Esophagus muscularis mucosa (tissue), 4 donors: ENCODE results near the gene PLXNA4. TPM values are rescaled to one million over a fixed set of nuclear protein-coding genes. Genes with fewer than 3 reads are reported as not detected.

Experiments used
- DNase-seq: peaks from one replicate; pipeline ENCODE4 v3.0.0-alpha.2; 2017; ENCODE audit errors: extremely low spot score
- H3K27ac ChIP-seq, 4 donors: fragments of 200-600 bp; sonication (generic); replicated peaks in 1 of 4; 1 replicate in 3 of 4; 2 replicates in 1 of 4; pipeline ENCODE4 v1.5.1; 2016 to 2019; ENCODE audit warnings: mild to moderate bottlenecking in 1 of 4
- H3K27me3 ChIP-seq, 4 donors: fragments of 200-600 bp; sonication (generic); one replicate each; pipeline versions ENCODE4 v1.5.1 to v1.6.0; 2016 to 2019
- H3K36me3 ChIP-seq, 4 donors: fragments of 200-600 bp; sonication (generic); one replicate each; pipeline ENCODE4 v1.5.1; 2016 to 2019
- H3K4me1 ChIP-seq, 4 donors: fragments of 200-600 bp; sonication (generic); one replicate each; pipeline ENCODE4 v1.5.1; 2016 to 2019
- H3K4me3 ChIP-seq, 4 donors: fragments of 200-600 bp; sonication (generic); 1 replicate in 2 of 4; 2 replicates in 2 of 4; pipeline ENCODE4 v1.5.1; 2016 to 2019; ENCODE audit warnings: mild to moderate bottlenecking in 4 of 4, moderate library complexity in 1 of 4
- H3K9me3 ChIP-seq, 4 donors: fragments of 200-600 bp; sonication (generic); 1 replicate in 3 of 4; 2 replicates in 1 of 4; pipeline ENCODE4 v1.5.1; 2016 to 2019
- CTCF ChIP-seq, 3 experiments: fragments of 200-600 bp in 2 of 3; fragments of 450-650 bp in 1 of 3; sonication (generic) in 2 of 3; IDR thresholded peaks; one replicate each; pipeline ENCODE4 v1.5.1; 2017 to 2019; ENCODE audit warnings: antibody characterized with exemption in 3 of 3, mild to moderate bottlenecking in 2 of 3, moderate library complexity in 1 of 3
- EP300 ChIP-seq: sonication (generic); formaldehyde crosslinking; IDR thresholded peaks from one replicate; pipeline ENCODE4 v1.6.1; 2017; ENCODE audit warnings: antibody characterized with exemption
- POLR2A ChIP-seq: fragments of 450-650 bp; IDR thresholded peaks from one replicate; pipeline ENCODE4 v1.6.1; 2017; ENCODE audit warnings: antibody characterized with exemption, moderate library complexity, mild to moderate bottlenecking, low read depth
- POLR2AphosphoS5 ChIP-seq, 2 donors: sonication (generic); formaldehyde crosslinking; IDR thresholded peaks; one replicate each; pipeline ENCODE4 v1.6.1; 2017; ENCODE audit warnings: antibody characterized with exemption in 2 of 2
- WGBS: methylation state at CpG from one replicate; pipeline ENCODE4 v1.1.5; 2018; 5-methylcytosine and 5-hydroxymethylcytosine counted together
- intact Hi-C: fragments of 100-400 bp; cut with DNase I; formaldehyde crosslinking; loops from one replicate; pipeline ENCODE4 v1.15.1; 2023
- total RNA-seq, 4 donors: library from RNA; depleted of rRNA; stranded (reverse); fragments of >200 nt; gene quantifications; one replicate each; pipeline versions ENCODE4 v1.1.0 to v1.2.1, GENCODE V29; 2016

The PLXNA4 gene
- total RNA-seq, 4 donors from 2014 or later: 5.0 to 9.5 (median 6.6) TPM

GRCh38 chr7:132610995-132611394 lies 34.7 kb upstream of the PLXNA4 start:
- peaks cover 0 to 18% (median 13%) of the 10 kb centered on the region in 4 donors for H3K4me1 ChIP-seq
- TF ChIP-seq EP300 (no peak), POLR2A (no peak), POLR2AphosphoS5 (IDR thresholded peaks at IDR 0.05) (no peak), CTCF (IDR thresholded peaks at IDR 0.05) (no peak)
- H3K9me3 ChIP-seq: no peaks in the 10 kb centered on the region
- WGBS: 88% methylated on average over 3 of the region's 3 CpGs
- no peak overlapping the region for H3K27ac ChIP-seq
- H3K36me3 ChIP-seq: no peaks in the 10 kb centered on the region
- H3K4me3 ChIP-seq: no peak overlapping the region
- intact Hi-C loops: no loop called here
- peaks cover 0 to 6% (median 0%) of the 10 kb centered on the region in 4 donors for H3K27me3 ChIP-seq
- DNase-seq: peak; percentile 55

GRCh38 chr7:132609906-132610520 lies 33.7 kb upstream of the PLXNA4 start:
- Histone ChIP-seq H3K27ac (no peak overlapping the region), H3K4me3 (no peak overlapping the region), H3K4me1 (peaks cover 0 to 13% (median 10%) of the 10 kb centered on the region in 4 donors), H3K9me3 (no peaks in the 10 kb centered on the region), H3K27me3 (peaks cover 0 to under 1% (median 0%) of the 10 kb centered on the region in 4 donors), H3K36me3 (no peaks in the 10 kb centered on the region)
- TF ChIP-seq POLR2A (no peak), POLR2AphosphoS5 (IDR thresholded peaks at IDR 0.05) (no peak), EP300 (no peak), CTCF (IDR thresholded peaks at IDR 0.05) (no peak)
- WGBS: 61% methylated on average over 2 of the region's 2 CpGs
- intact Hi-C loops: no loop called here
- no peak for DNase-seq

- DNase-seq: no peak
- H3K27me3 ChIP-seq: no peaks in the 10 kb centered on the region
- peaks cover 0 to 6% (median 3%) of the 10 kb centered on the region in 4 donors for H3K4me1 ChIP-seq
- TF ChIP-seq CTCF (IDR thresholded peaks at IDR 0.05) (no peak), POLR2A (no peak), POLR2AphosphoS5 (IDR thresholded peaks at IDR 0.05) (no peak), EP300 (no peak)
- no peak overlapping the region for H3K27ac ChIP-seq
- no peaks in the 10 kb centered on the region for H3K36me3 ChIP-seq
- H3K9me3 ChIP-seq: no peaks in the 10 kb centered on the region
- intact Hi-C loops: no loop called here
- WGBS: 87% methylated on average over 2 of the region's 2 CpGs
- H3K4me3 ChIP-seq: no peak overlapping the region
Measured at GRCh38 chr7:132609222-132609621, 33.0 kb upstream of the PLXNA4 start.

- H3K36me3 ChIP-seq: no peaks in the 10 kb centered on the region
- 75% methylated on average over 5 of the region's 5 CpGs for WGBS
Measured at GRCh38 chr7:132608523-132608922, 32.3 kb upstream of the PLXNA4 start.

More at GRCh38 chr7:132608523-132608922, 32.3 kb upstream of the PLXNA4 start:
- peaks cover 0 to 6% (median 3%) of the 10 kb centered on the region in 4 donors for H3K4me1 ChIP-seq
- no peak for DNase-seq
- intact Hi-C loops: no loop called here
- H3K27ac ChIP-seq: no peak overlapping the region
- TF ChIP-seq CTCF (IDR thresholded peaks at IDR 0.05): no peak
- TF ChIP-seq EP300: no peak
- TF ChIP-seq POLR2A: no peak
- no peak for TF ChIP-seq POLR2AphosphoS5 (IDR thresholded peaks at IDR 0.05)
- no peaks in the 10 kb centered on the region for H3K27me3 ChIP-seq
- no peaks in the 10 kb centered on the region for H3K9me3 ChIP-seq
- H3K4me3 ChIP-seq: no peak overlapping the region
